Activated CD4-positive, alpha-beta T cell treated with anti-CD3 and anti-CD28 coated beads for 24 hours (primary cell): ENCODE results near the gene MAPK12.
"Not testable (repeated sequence)": the region's sequence is repeated elsewhere in the genome, so short reads cannot be mapped to it uniquely, and the experiment has no call there.

Experiments
- DNase-seq, 2 donors: peaks; one replicate each; pipeline ENCODE4 v3.0.0-alpha.2; 2020; ENCODE audit warnings: low read depth in 2 of 2

Gene MAPK12

GRCh38 chr22:50216055-50216683 lies 45.3 kb downstream of the MAPK12 start:
- DNase-seq: no peak

- no peak for DNase-seq
Observed at GRCh38 chr22:50215297-50216054, 46.0 kb downstream of the MAPK12 start.

- no peak for DNase-seq
Observed at GRCh38 chr22:50213263-50213662, 48.2 kb downstream of the MAPK12 start.

GRCh38 chr22:50211147-50211546 lies 50.3 kb downstream of the MAPK12 start:
- no peak for DNase-seq

GRCh38 chr22:50210378-50211139 lies 50.9 kb downstream of the MAPK12 start:
- DNase-seq: no peak

GRCh38 chr22:50209893-50210292 lies 51.6 kb downstream of the MAPK12 start:
- peak; percentile 53 to 58 for DNase-seq

GRCh38 chr22:50208939-50209892 lies 52.3 kb downstream of the MAPK12 start:
- DNase-seq: no peak

GRCh38 chr22:50208430-50208938 lies 53.0 kb downstream of the MAPK12 start:
- DNase-seq: no peak

GRCh38 chr22:50207383-50208140 lies 53.9 kb downstream of the MAPK12 start:
- DNase-seq: no peak

GRCh38 chr22:50206599-50206998 lies 54.9 kb downstream of the MAPK12 start:
- DNase-seq: no peak

- DNase-seq: no peak
Observed at GRCh38 chr22:50205781-50206569, 55.5 kb downstream of the MAPK12 start.

- DNase-seq: not testable (repeated sequence)
Observed at GRCh38 chr22:50204998-50205397, 56.5 kb downstream of the MAPK12 start.

GRCh38 chr22:50204571-50204970 lies 56.9 kb downstream of the MAPK12 start:
- no peak for DNase-seq

GRCh38 chr22:50203288-50203687 lies 58.2 kb downstream of the MAPK12 start:
- no peak for DNase-seq
